Panc1 (cell line): Measurements from ENCODE around the gene TLDC2. TPM values are rescaled to one million over a fixed set of nuclear protein-coding genes. Genes with fewer than 3 reads are reported as not detected.

Experiments used
- ATAC-seq: fragments of 200-7000 bp; cut with Tn5 transposase; 2 replicates; pipeline ENCODE4 v1.9.1; 2020; ENCODE audit warnings: mild to moderate bottlenecking, moderate library complexity
- Bru-seq: library from RNA; stranded (reverse); fragments of 400-500 nt; gene quantifications from one replicate; lab custom pipeline; 2021; lab: Mats Ljungman, UMichigan
- BruChase-seq, 2 experiments: library from RNA; stranded (reverse); fragments of 400-500 nt; gene quantifications; one replicate each; lab custom pipeline; 2021; lab: Mats Ljungman, UMichigan
- BruUV-seq: library from RNA; stranded (reverse); fragments of 400-500 nt; replicated peaks from 2 replicates; lab custom pipeline; 2021; lab: Mats Ljungman, UMichigan
- CTCF ChIA-PET: fragments of 300-600 bp; sonication (Branson Sonifier 250); formaldehyde crosslinking; loops from one replicate; lab custom pipeline; 2022; ENCODE audit warnings: antibody characterized with exemption; lab: Charles Lee
- POLR2A ChIA-PET: fragments of 300-600 bp; sonication (Branson Sonifier 250); formaldehyde crosslinking; loops from one replicate; lab custom pipeline; 2022; ENCODE audit warnings: antibody characterized with exemption; lab: Charles Lee
- DNase-seq: peaks from one replicate; pipeline ENCODE4 v3.0.0-alpha.2; 2010; ENCODE audit warnings: low read depth, low spot score
- H3K27ac ChIP-seq: 2 replicates; pipeline ENCODE4 v1.5.1; 2011; ENCODE audit warnings: mild to moderate bottlenecking, low read length, inconsistent platforms
- H3K27me3 ChIP-seq: fragments of 200-500 bp; sonication (Bioruptor generic); 2 replicates; pipeline ENCODE4 v1.6.0; 2014; ENCODE audit warnings: low read length, inconsistent platforms; ENCODE audit not compliant: control insufficient read depth, insufficient read depth
- H3K36me3 ChIP-seq: fragments of 200-500 bp; sonication (Bioruptor generic); 2 replicates; pipeline ENCODE4 v1.5.1; 2014; ENCODE audit warnings: inconsistent platforms, mild to moderate bottlenecking, low read length, moderate library complexity; ENCODE audit not compliant: control insufficient read depth, insufficient read depth
- H3K4me1 ChIP-seq: 2 replicates; pipeline ENCODE4 v1.5.1; 2011; ENCODE audit warnings: inconsistent platforms, mild to moderate bottlenecking, low read length, moderate library complexity; ENCODE audit not compliant: control insufficient read depth, insufficient read depth
- H3K4me3 ChIP-seq, 2 experiments: 2 replicates each; pipeline ENCODE4 v1.5.1; 2011 to 2012; ENCODE audit warnings: low read depth in 2 of 2, low read length in 2 of 2, mild to moderate bottlenecking in 2 of 2, inconsistent platforms in 1 of 2, moderate library complexity in 1 of 2
- H3K9me3 ChIP-seq: fragments of 200-500 bp; sonication (Bioruptor generic); 2 replicates; pipeline ENCODE4 v1.5.1; 2014; ENCODE audit warnings: low read depth, mild to moderate bottlenecking, inconsistent platforms, low read length, moderate library complexity; ENCODE audit not compliant: control insufficient read depth, insufficient read depth
- CTCF ChIP-seq: fragments of 450-650 bp; IDR thresholded peaks from 2 replicates; pipeline ENCODE4 v1.5.1; 2017; ENCODE audit warnings: mild to moderate bottlenecking
- POLR2AphosphoS5 ChIP-seq: IDR thresholded peaks from 2 replicates; pipeline ENCODE4 v1.6.1; 2012; ENCODE audit warnings: mild to moderate bottlenecking, low read depth, low read length, moderate library complexity
- REST ChIP-seq, 2 experiments: IDR thresholded peaks; 2 replicates each; pipeline ENCODE4 v1.6.1; 2011 to 2012; ENCODE audit warnings: low read depth in 2 of 2, control low read depth in 1 of 2, low read length in 1 of 2, mild to moderate bottlenecking in 1 of 2, moderate library complexity in 1 of 2; ENCODE audit not compliant: insufficient read depth in 1 of 2
- SIN3A ChIP-seq: IDR thresholded peaks from 2 replicates; pipeline ENCODE4 v1.6.1; 2012; ENCODE audit warnings: low read depth, mild to moderate bottlenecking, low read length, moderate library complexity, borderline replicate concordance; ENCODE audit not compliant: insufficient read depth
- TCF7L2 ChIP-seq: IDR thresholded peaks from 2 replicates; pipeline ENCODE4 v1.6.1; 2011; ENCODE audit warnings: mild to moderate bottlenecking, low read depth, low read length, inconsistent platforms
- in situ Hi-C: cut with HindIII; loops from 2 replicates; pipeline ENCODE4 v1.10.0; 2016; ENCODE audit warnings: low sequenced_read_pairs, low pct_unique_long_range_greater_than_20kb
- intact Hi-C: fragments of 100-400 bp; cut with micrococcal nuclease; formaldehyde crosslinking; loops from one replicate; pipeline ENCODE4 v1.10.0; 2022; ENCODE audit not compliant: unreplicated experiment
- long read RNA-seq: library from polyadenylated mRNA; unstranded; transcript quantifications from one replicate; pipeline ENCODE4 v2.0.0, GENCODE V29; 2021; ENCODE audit not compliant: unreplicated experiment
- polyA plus RNA-seq: library from polyadenylated mRNA; unstranded; fragments of >200 nt; gene quantifications from one replicate; pipeline ENCODE4 v1.2.1, GENCODE V29; 2012; ENCODE audit warnings: missing spikeins; ENCODE audit not compliant: insufficient read length
- total RNA-seq: library from RNA; stranded (reverse); gene quantifications from one replicate; pipeline ENCODE4 v1.2.1, GENCODE V29; 2021; ENCODE audit not compliant: unreplicated experiment

The TLDC2 gene
- total RNA-seq (not detected), Bru-seq, nascent RNA (not detected), BruChase-seq, experiment 1, labeled RNA remaining after a 2-hour chase (percentile 5 among the genes with signal in this experiment), BruChase-seq, experiment 2, labeled RNA remaining after a 6-hour chase (not detected)
- polyA plus RNA-seq, result not detected
- long read RNA-seq, result 0 reads

- in situ Hi-C loops (no loop called here), intact Hi-C loops (no loop called here)
- ATAC-seq (no peak), DNase-seq (no peak)
- no peak within 1 kb of the TSS for H3K4me3 ChIP-seq
- H3K27ac ChIP-seq, result no peak within 1 kb of the TSS
- TF ChIP-seq SIN3A (no peak), TCF7L2 (no peak), REST (IDR thresholded peaks at IDR 0.05; ENCODE audit: insufficient read depth in 1 of 2, low read depth in 2 of 2, low read length in 1 of 2) (no peak), POLR2AphosphoS5 (no peak), CTCF (no peak)
- peaks cover 5% of the 10 kb centered on the region for H3K4me1 ChIP-seq
- no peaks in the 10 kb centered on the region for H3K36me3 ChIP-seq
- H3K9me3 ChIP-seq, result no peaks in the 10 kb centered on the region
- ChIA-PET CTCF (no interaction called here), POLR2A (no interaction called here)
- H3K27me3 ChIP-seq, result no peaks in the 10 kb centered on the region
- BruUV-seq, result no TSS peak
Measured at GRCh38 chr20:36875702-36876472, at the start of gene TLDC2. Gene TLDC2, plus strand, starts transcription at chr20:36876138. Its CDS starts 37 bp downstream, at chr20:36876175.

- intact Hi-C loops, result no loop called here
- POLR2A ChIA-PET, result no interaction called here
- H3K36me3 ChIP-seq, result no peaks in the 10 kb centered on the region; the same call in 1 of the 2 replicates
Measured at GRCh38 chr20:36826554-36827244, 49.2 kb upstream of the TLDC2 start.

More at GRCh38 chr20:36826554-36827244, 49.2 kb upstream of the TLDC2 start:
- in situ Hi-C loops, result no loop called here
- ATAC-seq, result no peak
- Histone ChIP-seq H3K4me3 (no peak overlapping the region), H3K4me1 (no peaks in the 10 kb centered on the region), H3K9me3 (no peaks in the 10 kb centered on the region), H3K27me3 (no peaks in the 10 kb centered on the region), H3K27ac (no peak overlapping the region)
- TF ChIP-seq SIN3A, result no peak
- no peak for TF ChIP-seq CTCF
- TF ChIP-seq TCF7L2, result no peak
- no peak for TF ChIP-seq POLR2AphosphoS5
- no peak for TF ChIP-seq REST (IDR thresholded peaks at IDR 0.05; ENCODE audit: insufficient read depth in 1 of 2, low read depth in 2 of 2, low read length in 1 of 2)
- DNase-seq, result no peak
- no TSS peak for BruUV-seq
- CTCF ChIA-PET, result interaction anchor here (0.7 kb wide), 1 partner anchor 944 kb away, joined by 3 read pairs; no protein-coding TSS in a partner anchor
